ENCODE results near the gene VPS26C.

Gene VPS26C

DNA sequence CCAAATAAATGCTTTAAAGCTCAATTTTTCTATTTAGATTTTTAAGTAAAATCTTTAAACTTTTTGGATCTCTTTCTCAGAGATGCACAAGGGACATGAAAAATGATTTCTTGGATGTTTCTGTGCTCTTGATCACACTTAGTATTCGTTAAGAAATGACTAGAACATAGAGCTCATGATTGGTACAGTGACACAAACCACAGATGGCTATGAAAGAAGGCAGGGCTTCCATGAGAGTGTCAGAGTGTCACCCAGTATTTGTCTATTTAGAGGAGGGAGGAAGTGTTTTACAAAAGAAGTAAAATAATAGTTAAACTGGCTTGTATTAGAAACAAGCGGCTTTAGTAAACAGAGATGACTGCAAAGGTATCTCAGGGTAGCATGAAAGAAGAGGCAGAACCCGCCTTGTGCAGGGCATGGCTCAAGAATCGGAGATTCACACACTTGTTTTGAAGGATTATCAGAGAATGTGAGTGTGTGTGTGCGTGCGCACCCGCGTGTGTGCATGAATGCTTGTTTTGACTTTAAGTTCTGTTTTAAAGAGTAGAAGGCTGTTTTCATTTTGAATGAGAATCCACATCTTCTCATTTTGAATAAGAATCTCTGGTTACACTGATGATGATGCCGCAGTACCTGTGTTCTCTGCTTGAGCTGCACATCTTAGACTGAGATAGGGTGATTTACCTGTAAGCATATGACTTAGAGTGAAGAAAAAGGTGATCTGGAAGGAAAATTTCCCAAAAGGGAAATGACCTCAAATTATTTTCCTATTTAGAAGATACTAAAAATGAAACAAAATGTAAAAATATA lies 82.1 kb downstream of the VPS26C start:
- TF ChIP-seq GATA3 (IDR thresholded peaks at IDR 0.05; ENCODE audit: low read depth, low read length) (no peak), GATA2 (IDR thresholded peaks at IDR 0.05; ENCODE audit: low read depth, low read length) (no peak)

DNA sequence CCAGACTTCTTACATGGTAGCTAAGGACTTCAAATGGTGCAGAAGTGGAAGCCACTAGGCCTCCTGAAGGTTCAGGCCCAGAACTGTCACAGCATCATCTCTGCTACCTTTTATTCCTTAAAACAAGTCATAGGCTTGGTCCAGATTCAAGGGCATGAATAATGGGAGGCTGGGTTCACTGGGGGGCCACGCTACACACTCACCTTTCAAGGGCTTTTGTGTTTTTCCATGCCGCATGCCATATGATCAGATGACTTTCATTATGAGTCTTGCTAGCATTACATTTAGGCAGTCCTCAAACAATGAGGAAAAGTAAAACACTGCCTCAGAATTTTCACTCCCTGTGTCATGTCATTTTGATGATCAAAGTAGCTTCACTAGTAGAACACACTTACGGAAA lies 83.4 kb downstream of the VPS26C start:
- TF ChIP-seq GATA2 (IDR thresholded peaks at IDR 0.05; ENCODE audit: low read depth, low read length), result no peak
- no peak for TF ChIP-seq GATA3 (IDR thresholded peaks at IDR 0.05; ENCODE audit: low read depth, low read length)

DNA sequence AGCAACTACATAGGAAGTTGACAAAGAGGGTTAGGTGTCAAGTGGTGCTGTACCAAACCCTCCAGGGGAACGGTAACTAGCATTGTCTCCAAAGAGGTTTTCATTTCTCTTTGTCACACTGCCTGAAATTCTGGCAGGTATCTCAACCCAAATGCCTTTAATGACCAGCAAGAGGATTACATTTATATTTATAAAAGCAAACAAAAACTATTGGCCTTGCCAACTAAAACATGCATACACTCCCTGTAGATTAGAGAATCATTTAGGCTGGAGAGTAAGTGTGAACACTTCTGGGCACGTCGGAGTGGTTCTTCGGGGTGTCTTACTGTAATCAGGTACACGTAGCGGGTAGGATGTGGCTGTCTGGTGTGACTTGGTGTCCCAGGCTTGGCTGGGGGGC lies 84.9 kb downstream of the VPS26C start:
- no peak for TF ChIP-seq GATA3 (IDR thresholded peaks at IDR 0.05; ENCODE audit: low read depth, low read length)
- no peak for TF ChIP-seq GATA2 (IDR thresholded peaks at IDR 0.05; ENCODE audit: low read depth, low read length)

DNA sequence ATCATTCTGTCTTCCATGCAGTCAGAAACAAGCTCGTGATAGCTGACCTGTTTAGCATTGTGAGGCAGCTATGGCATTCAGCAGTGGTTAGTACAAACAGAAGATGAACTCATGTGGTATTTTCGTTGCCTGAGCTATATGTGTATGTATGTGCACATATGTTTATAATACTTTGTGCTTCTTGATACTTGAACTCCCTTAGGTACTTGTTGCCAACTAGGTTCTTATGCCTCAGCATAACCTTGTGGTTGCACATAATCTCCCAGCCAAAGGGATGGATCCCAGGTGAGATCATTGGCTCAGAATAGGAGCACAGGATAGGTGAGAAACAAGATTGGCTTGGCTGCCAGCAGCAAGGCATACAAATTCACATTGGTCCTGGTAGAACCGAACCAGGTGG lies 86.1 kb downstream of the VPS26C start:
- no peak for TF ChIP-seq GATA2 (IDR thresholded peaks at IDR 0.05; ENCODE audit: low read depth, low read length)
- no peak for TF ChIP-seq GATA3 (IDR thresholded peaks at IDR 0.05; ENCODE audit: low read depth, low read length)

DNA sequence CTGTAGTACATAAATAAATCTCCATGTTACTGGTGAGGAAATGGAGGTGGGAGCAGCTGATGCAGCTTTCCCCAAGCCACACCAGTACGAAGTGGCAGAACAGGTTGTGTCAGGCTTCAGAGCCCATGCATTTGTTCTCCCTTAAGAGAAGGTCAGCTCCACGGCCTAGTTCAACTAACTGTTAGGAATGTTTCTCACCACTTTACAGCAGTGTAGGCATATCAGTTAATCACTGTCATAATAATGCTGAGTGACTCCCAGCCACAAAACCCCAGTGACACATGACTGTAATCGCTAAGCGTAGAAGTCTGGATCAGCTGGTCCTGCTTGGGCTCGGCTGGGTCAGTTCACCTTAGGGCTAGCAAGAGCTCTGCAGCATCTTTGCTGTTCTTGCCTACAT lies 90.4 kb downstream of the VPS26C start:
- TF ChIP-seq GATA3 (IDR thresholded peaks at IDR 0.05; ENCODE audit: low read depth, low read length), result no peak

All from SH-SY5Y (cell line).